ENCODE data around the gene AGK. TPM values are rescaled to one million over a fixed set of nuclear protein-coding genes. Genes with fewer than 3 reads are reported as not detected.

AGK gene, protein sequence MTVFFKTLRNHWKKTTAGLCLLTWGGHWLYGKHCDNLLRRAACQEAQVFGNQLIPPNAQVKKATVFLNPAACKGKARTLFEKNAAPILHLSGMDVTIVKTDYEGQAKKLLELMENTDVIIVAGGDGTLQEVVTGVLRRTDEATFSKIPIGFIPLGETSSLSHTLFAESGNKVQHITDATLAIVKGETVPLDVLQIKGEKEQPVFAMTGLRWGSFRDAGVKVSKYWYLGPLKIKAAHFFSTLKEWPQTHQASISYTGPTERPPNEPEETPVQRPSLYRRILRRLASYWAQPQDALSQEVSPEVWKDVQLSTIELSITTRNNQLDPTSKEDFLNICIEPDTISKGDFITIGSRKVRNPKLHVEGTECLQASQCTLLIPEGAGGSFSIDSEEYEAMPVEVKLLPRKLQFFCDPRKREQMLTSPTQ
- 25.6 and 30.0 TPM in 2 replicates for total RNA-seq
- long read RNA-seq, transcript AGK-201 (16 exons, 3,849 nt): major isoform, 29 of 91 reads
- long read RNA-seq, partial matches to known transcripts: 42 of 91 reads
- long read RNA-seq, other reads (novel, unspliced or antisense): 14 of 91 reads

DNA sequence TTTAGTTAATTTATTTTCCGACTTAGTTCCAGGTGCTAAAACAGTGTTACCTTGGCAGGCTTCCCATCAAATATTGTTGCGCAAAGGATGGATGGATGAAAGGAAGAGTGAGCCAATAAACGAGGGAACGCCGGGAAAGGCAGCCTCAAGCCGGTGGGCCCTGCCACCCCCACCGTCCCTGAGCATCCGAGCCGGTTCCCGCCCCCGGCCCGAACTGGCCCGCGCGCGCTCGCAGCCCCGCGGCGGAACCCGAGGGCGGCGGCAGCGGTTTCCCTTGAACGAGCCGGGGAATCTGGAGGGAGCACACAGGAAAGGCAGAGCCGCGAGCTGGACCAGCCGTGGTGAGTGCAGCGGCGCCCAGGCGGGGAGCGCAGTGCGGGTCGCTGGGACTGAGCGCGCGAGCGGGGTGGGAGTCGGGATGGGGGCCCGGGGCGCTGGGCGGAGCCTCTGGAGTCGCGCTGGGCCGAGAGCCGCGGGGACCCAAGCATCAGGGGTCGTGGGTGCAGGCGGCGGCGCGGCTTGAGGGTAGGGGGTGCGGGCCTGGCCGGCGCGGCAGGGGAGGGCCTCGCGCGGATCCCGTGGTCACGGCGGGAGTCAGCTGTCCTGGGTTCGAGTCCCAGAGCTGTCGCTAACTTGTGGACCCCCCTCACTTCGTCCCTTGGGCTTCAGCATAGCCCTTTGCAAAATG, at the start of gene AGK:
Gene AGK (plus strand): TSS at position 317 of the 688 bp plus-strand sequence. CDS start 4,057 bp downstream, outside the sequence.
- H3K4me1 Mint-ChIP-seq (ENCODE audit: low read depth): peaks cover 9% of the 10 kb centered on the region
- peak within 1 kb of the TSS; percentile 76 for H3K4me3 Mint-ChIP-seq (ENCODE audit: low read depth)
- H3K27ac Mint-ChIP-seq: peak within 1 kb of the TSS; percentile 49
- no peaks in the 10 kb centered on the region for H3K9me3 Mint-ChIP-seq (ENCODE audit: low read depth)
- no peaks in the 10 kb centered on the region for H3K27me3 Mint-ChIP-seq
- peak; percentile 67 for DNase-seq (ENCODE audit: low spot score, unreplicated experiment)
- TF ChIP-seq, protein P1, sequence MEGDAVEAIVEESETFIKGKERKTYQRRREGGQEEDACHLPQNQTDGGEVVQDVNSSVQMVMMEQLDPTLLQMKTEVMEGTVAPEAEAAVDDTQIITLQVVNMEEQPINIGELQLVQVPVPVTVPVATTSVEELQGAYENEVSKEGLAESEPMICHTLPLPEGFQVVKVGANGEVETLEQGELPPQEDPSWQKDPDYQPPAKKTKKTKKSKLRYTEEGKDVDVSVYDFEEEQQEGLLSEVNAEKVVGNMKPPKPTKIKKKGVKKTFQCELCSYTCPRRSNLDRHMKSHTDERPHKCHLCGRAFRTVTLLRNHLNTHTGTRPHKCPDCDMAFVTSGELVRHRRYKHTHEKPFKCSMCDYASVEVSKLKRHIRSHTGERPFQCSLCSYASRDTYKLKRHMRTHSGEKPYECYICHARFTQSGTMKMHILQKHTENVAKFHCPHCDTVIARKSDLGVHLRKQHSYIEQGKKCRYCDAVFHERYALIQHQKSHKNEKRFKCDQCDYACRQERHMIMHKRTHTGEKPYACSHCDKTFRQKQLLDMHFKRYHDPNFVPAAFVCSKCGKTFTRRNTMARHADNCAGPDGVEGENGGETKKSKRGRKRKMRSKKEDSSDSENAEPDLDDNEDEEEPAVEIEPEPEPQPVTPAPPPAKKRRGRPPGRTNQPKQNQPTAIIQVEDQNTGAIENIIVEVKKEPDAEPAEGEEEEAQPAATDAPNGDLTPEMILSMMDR (IDR thresholded peaks at IDR 0.05; ENCODE audit: unreplicated experiment): no peak
- H3K36me3 Mint-ChIP-seq (ENCODE audit: insufficient read depth): peaks cover 3% of the 10 kb centered on the region

DNA sequence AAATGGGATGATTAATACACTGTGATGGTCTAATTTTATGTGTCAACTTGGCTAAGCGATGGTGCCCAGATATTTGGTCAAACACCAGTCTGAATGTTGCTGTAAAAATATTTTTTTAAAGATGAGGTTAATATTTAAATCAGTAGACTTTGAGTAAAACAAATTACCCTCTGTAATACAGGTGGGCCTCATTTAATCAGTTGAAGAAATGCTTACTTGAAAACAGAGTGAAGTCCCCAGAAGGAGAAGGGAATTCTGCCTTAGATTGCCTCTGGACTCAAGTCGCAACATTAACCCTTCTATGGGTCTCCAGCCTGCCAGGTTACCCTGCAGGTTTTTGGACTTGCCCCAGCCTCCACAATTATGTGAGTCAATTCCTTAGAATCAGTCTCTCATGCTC, 49.8 kb upstream of the AGK start:
- H3K4me3 Mint-ChIP-seq (ENCODE audit: low read depth): no peak overlapping the region
- no peak for DNase-seq (ENCODE audit: low spot score, unreplicated experiment)
- TF ChIP-seq, protein P1 (IDR thresholded peaks at IDR 0.05; ENCODE audit: unreplicated experiment): no peak
- H3K27me3 Mint-ChIP-seq: peaks cover 20% of the 10 kb centered on the region
- H3K9me3 Mint-ChIP-seq (ENCODE audit: low read depth): no peaks in the 10 kb centered on the region
- no peaks in the 10 kb centered on the region for H3K4me1 Mint-ChIP-seq (ENCODE audit: low read depth)
- H3K27ac Mint-ChIP-seq: no peak overlapping the region
- no peaks in the 10 kb centered on the region for H3K36me3 Mint-ChIP-seq (ENCODE audit: insufficient read depth)

DNA sequence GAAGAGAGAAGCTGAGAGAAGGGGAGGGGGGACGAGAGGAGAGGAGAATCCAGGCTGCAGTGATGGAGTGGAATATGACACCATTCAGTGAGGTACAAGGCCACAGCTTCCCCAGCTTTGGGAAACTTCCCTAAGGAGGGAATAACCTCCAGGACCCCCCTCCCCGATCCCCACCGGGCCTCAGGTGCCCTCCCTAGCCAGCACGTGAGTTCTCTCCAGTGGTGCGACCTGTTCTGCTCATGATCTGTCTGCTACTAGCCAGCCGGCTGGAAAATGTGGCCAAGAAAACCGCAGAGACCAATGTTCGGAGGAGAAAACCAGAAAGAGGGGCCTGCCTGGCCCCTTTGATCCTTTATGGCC, 39.9 kb upstream of the AGK start:
- Mint-ChIP-seq H3K36me3 (ENCODE audit: insufficient read depth) (peaks cover 2% of the 10 kb centered on the region), H3K4me3 (ENCODE audit: low read depth) (peak overlapping the region; percentile 81), H3K4me1 (ENCODE audit: low read depth) (peaks cover 8% of the 10 kb centered on the region), H3K27ac (no peak overlapping the region), H3K27me3 (peaks cover 40% of the 10 kb centered on the region), H3K9me3 (ENCODE audit: low read depth) (peaks cover 5% of the 10 kb centered on the region)
- no peak for DNase-seq (ENCODE audit: low spot score, unreplicated experiment)
- TF ChIP-seq, protein P1 (IDR thresholded peaks at IDR 0.05; ENCODE audit: unreplicated experiment): no peak

DNA sequence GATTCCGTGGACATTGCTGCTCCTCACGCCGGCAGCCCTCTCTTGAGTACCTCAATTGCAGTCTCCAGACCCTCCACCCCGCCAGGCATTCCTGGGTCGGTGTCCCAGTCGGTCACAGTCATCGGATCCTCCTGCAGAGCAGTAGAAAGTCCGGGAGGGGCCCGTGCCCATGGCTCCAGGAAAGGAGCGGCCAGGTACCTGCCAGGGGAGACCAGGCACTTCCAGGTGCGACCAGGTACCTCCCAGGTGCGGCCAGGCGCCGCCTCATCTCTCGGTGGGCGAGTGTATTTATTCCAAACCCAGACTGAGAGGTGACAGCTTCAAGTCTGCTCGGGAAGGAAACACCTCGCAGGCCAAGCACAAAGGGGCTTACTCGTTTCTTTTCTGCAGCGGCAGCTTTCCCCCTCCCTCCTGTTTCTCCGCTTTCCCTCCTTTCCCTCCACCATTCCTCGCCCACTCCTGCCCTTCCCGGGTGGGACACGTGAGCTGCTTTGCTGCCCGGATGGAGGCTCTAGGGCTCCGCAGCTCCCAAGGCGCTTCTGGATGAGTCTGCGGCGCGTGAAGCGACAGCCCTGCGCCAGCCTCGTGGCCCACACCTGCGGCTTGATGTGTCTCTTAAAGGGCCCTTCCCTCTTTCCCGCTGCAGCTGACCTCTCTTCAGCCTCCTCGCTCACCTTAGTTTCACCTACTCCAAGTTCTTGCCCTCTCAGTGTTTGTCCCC, 39.4 kb upstream of the AGK start:
- TF ChIP-seq, protein P1 (IDR thresholded peaks at IDR 0.05; ENCODE audit: unreplicated experiment): no peak
- H3K4me3 Mint-ChIP-seq (ENCODE audit: low read depth): peak overlapping the region; percentile 81
- peak; percentile 29 for DNase-seq (ENCODE audit: low spot score, unreplicated experiment)
- H3K4me1 Mint-ChIP-seq (ENCODE audit: low read depth): peaks cover 8% of the 10 kb centered on the region
- H3K9me3 Mint-ChIP-seq (ENCODE audit: low read depth): peaks cover 5% of the 10 kb centered on the region
- no peak overlapping the region for H3K27ac Mint-ChIP-seq
- H3K36me3 Mint-ChIP-seq (ENCODE audit: insufficient read depth): peaks cover 2% of the 10 kb centered on the region
- H3K27me3 Mint-ChIP-seq: peaks cover 40% of the 10 kb centered on the region

DNA sequence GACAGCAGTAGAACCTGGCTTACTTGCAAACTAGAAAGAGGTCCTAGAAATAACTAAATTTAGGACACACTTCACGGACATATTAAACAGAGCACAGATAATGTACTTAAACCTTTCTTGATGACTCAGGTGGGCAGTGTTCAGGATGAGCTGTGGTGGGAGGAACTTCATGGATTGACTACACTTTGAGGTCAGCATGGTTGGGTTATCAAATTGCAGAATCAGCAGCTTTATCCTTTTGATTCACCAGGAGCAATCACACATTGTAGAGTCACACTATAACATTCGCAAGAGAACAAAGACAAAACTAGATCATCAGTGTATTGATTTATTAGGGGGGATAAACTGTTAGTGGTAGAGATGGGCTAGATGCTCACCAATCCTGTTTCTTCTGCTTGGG, 38.6 kb upstream of the AGK start:
- Mint-ChIP-seq H3K27me3 (peaks cover 40% of the 10 kb centered on the region), H3K27ac (no peak overlapping the region), H3K36me3 (ENCODE audit: insufficient read depth) (peaks cover 2% of the 10 kb centered on the region), H3K9me3 (ENCODE audit: low read depth) (peaks cover 5% of the 10 kb centered on the region), H3K4me1 (ENCODE audit: low read depth) (peaks cover 8% of the 10 kb centered on the region), H3K4me3 (ENCODE audit: low read depth) (peak overlapping the region; percentile 81)
- DNase-seq (ENCODE audit: low spot score, unreplicated experiment): no peak
- TF ChIP-seq, protein P1 (IDR thresholded peaks at IDR 0.05; ENCODE audit: unreplicated experiment): no peak

All from progenitor cell of endocrine pancreas (in vitro differentiated cells).